CMK (cell line): ENCODE data around the gene RABL6.
"Not testable (repeated sequence)": the region's sequence is repeated elsewhere in the genome, so short reads cannot be mapped to it uniquely, and the experiment has no call there.

Source experiments
- DNase-seq: peaks from one replicate; pipeline ENCODE4 v3.0.0-alpha.2; 2010; ENCODE audit warnings: low read depth

Gene RABL6

GRCh38 chr9:136882109-136882946 is 74.6 kb downstream of the RABL6 start:
- no peak for DNase-seq

- not testable (repeated sequence) for DNase-seq
These were observed 75.2 kb downstream of the RABL6 start for GRCh38 chr9:136882947-136883283.

GRCh38 chr9:136883670-136884069 is 75.9 kb downstream of the RABL6 start:
- not testable (repeated sequence) for DNase-seq

GRCh38 chr9:136885950-136886578 is 78.3 kb downstream of the RABL6 start, which contains the start of gene TRAF2:
TRAF2 (plus strand) TSS chr9:136886516; CDS start chr9:136898741, 12,225 bp downstream.
- DNase-seq = peak; percentile 98

- peak; percentile 30 for DNase-seq
These were observed 79.2 kb downstream of the RABL6 start for GRCh38 chr9:136886610-136887597.

- no peak for DNase-seq
These were observed 80.7 kb downstream of the RABL6 start for GRCh38 chr9:136888454-136888853.

GRCh38 chr9:136889858-136890257 is 82.1 kb downstream of the RABL6 start:
- DNase-seq = no peak

- DNase-seq = no peak
These were observed 82.9 kb downstream of the RABL6 start for GRCh38 chr9:136890661-136891060.
